Measurements from ENCODE around the gene RABGGTB. TPM values are rescaled to one million over a fixed set of nuclear protein-coding genes. Genes with fewer than 3 reads are reported as not detected.

RABGGTB gene
- total and polyA plus RNA-seq, 9 of the 15 experiments (the other 6 are each of a cell fraction or from before 2014, with no cell fraction given), result 148 to 354 (median 206) TPM

DNA sequence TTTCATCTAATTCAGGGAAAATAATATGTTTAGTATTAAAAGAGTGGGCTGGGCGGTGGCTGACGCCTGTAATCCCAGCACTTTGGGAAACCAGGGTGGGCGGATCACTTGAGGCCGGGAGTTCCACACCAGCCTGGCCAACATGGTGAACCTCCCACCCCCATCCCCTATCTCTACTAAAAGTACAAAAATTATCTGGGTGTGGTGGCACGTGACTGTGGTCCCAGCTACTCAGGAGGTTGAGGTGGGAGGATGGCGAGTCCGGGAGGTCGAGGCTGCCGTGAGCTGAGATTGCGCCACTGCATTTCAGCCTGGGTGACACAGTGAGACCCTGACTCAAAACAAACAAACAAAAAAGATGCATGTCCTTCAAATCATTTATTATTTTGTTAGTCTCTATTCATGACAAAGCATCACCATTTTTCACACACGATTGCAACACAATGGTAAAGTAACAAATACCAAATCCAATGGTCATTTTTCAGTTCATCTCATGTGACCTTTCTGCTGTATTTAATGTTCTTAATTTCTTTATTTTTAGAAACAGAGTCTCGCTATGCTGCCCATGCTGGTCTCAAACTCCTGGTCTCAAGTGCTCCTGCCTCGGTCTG is 11.7 kb downstream of the RABGGTB start (continued):
- TF ChIP-seq, protein P1, sequence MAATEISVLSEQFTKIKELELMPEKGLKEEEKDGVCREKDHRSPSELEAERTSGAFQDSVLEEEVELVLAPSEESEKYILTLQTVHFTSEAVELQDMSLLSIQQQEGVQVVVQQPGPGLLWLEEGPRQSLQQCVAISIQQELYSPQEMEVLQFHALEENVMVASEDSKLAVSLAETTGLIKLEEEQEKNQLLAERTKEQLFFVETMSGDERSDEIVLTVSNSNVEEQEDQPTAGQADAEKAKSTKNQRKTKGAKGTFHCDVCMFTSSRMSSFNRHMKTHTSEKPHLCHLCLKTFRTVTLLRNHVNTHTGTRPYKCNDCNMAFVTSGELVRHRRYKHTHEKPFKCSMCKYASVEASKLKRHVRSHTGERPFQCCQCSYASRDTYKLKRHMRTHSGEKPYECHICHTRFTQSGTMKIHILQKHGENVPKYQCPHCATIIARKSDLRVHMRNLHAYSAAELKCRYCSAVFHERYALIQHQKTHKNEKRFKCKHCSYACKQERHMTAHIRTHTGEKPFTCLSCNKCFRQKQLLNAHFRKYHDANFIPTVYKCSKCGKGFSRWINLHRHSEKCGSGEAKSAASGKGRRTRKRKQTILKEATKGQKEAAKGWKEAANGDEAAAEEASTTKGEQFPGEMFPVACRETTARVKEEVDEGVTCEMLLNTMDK (IDR thresholded peaks at IDR 0.05; ENCODE audit: borderline replicate concordance, insufficient read depth, low read depth, low read length, poor library complexity, severe bottlenecking), result no peak
- TF ChIP-seq ETV1 (tag; conservative IDR thresholded peaks at IDR 0.05; ENCODE audit: low read depth) (no peak), POLR2A (conservative IDR thresholded peaks at IDR 0.05) (no peak), ZNF584 (CRISPR knock-in tag; IDR thresholded peaks at IDR 0.05; ENCODE audit: low read depth) (no peak), KAT7 (CRISPR knock-in tag; IDR thresholded peaks at IDR 0.05; ENCODE audit: borderline replicate concordance) (no peak), ZFX (CRISPR knock-in tag; IDR thresholded peaks at IDR 0.05) (no peak), CEBPB (tag; IDR thresholded peaks at IDR 0.05) (peak; percentile 62), SIN3A (IDR thresholded peaks at IDR 0.05; ENCODE audit: borderline replicate concordance in 2 of 2, control insufficient read depth in 1 of 2, low read depth in 2 of 2, low read length in 2 of 2) (0 out of 4 replicates have a peak, but pooled peaks of 1 of the 2 experiments have one; percentile 24), ETS2 (tag; IDR thresholded peaks at IDR 0.05; ENCODE audit: borderline replicate concordance, poor library complexity, severe bottlenecking) (no peak), MCM7 (IDR thresholded peaks at IDR 0.05) (no peak), ZNF184 (CRISPR knock-in tag; IDR thresholded peaks at IDR 0.05) (no peak), CBX3 (IDR thresholded peaks at IDR 0.05; ENCODE audit: borderline replicate concordance in 1 of 2, low read length in 2 of 2) (no peak), RFX7 (CRISPR knock-in tag; IDR thresholded peaks at IDR 0.05) (no peak), DMBX1 (CRISPR knock-in tag; IDR thresholded peaks at IDR 0.05; ENCODE audit: borderline replicate concordance) (no peak), RCOR1 (IDR thresholded peaks at IDR 0.05; ENCODE audit: borderline replicate concordance in 1 of 2, low read depth in 2 of 2, low read length in 2 of 2) (no peak), ZKSCAN3 (CRISPR knock-in tag; IDR thresholded peaks at IDR 0.05) (no peak), BHLHE40 (IDR thresholded peaks at IDR 0.05; ENCODE audit: low read length) (peak; percentile 75), SIRT6 (IDR thresholded peaks at IDR 0.05; ENCODE audit: low read depth, low read length) (no peak), CBFA2T3 (IDR thresholded peaks at IDR 0.05) (no peak)
- TF ChIP-seq, protein P2, sequence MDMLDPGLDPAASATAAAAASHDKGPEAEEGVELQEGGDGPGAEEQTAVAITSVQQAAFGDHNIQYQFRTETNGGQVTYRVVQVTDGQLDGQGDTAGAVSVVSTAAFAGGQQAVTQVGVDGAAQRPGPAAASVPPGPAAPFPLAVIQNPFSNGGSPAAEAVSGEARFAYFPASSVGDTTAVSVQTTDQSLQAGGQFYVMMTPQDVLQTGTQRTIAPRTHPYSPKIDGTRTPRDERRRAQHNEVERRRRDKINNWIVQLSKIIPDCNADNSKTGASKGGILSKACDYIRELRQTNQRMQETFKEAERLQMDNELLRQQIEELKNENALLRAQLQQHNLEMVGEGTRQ (CRISPR knock-in tag; IDR thresholded peaks at IDR 0.05), result peak; percentile 14; the same call in 1 of the 2 replicates
- TF ChIP-seq, protein P3, sequence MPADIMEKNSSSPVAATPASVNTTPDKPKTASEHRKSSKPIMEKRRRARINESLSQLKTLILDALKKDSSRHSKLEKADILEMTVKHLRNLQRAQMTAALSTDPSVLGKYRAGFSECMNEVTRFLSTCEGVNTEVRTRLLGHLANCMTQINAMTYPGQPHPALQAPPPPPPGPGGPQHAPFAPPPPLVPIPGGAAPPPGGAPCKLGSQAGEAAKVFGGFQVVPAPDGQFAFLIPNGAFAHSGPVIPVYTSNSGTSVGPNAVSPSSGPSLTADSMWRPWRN (IDR thresholded peaks at IDR 0.05; ENCODE audit: low read depth), result no peak
- TF ChIP-seq, protein P4, sequence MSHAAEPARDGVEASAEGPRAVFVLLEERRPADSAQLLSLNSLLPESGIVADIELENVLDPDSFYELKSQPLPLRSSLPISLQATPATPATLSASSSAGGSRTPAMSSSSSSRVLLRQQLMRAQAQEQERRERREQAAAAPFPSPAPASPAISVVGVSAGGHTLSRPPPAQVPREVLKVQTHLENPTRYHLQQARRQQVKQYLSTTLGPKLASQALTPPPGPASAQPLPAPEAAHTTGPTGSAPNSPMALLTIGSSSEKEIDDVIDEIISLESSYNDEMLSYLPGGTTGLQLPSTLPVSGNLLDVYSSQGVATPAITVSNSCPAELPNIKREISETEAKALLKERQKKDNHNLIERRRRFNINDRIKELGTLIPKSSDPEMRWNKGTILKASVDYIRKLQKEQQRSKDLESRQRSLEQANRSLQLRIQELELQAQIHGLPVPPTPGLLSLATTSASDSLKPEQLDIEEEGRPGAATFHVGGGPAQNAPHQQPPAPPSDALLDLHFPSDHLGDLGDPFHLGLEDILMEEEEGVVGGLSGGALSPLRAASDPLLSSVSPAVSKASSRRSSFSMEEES (CRISPR knock-in tag; IDR thresholded peaks at IDR 0.05), result peak; percentile 50

Data from K562 (cell line).